HepG2 (cell line): Measurements from ENCODE around the gene ZCCHC3. TPM values are rescaled to one million over a fixed set of nuclear protein-coding genes. Genes with fewer than 3 reads are reported as not detected.

Experiments
- ARID5B ChIP-seq: IDR thresholded peaks from 2 replicates; pipeline ENCODE4 v1.4.0; 2020; ENCODE audit warnings: mild to moderate bottlenecking, missing genetic modification reagents
- HMG20A ChIP-seq: IDR thresholded peaks from 2 replicates; pipeline ENCODE4 v1.6.1; 2016; ENCODE audit warnings: borderline replicate concordance
- HMG20B ChIP-seq: conservative IDR thresholded peaks from 2 replicates; pipeline ENCODE4 v1.6.1; 2016; ENCODE audit warnings: missing genetic modification reagents, missing compliant biosample characterization
- PITX1 ChIP-seq: sonication (generic); formaldehyde crosslinking; IDR thresholded peaks from 2 replicates; pipeline ENCODE4 v1.5.1; 2020; ENCODE audit warnings: mild to moderate bottlenecking, missing genetic modification reagents
- POLR2G ChIP-seq: fragments of 200-400 bp; formaldehyde crosslinking; IDR thresholded peaks from 2 replicates; pipeline ENCODE4 v1.6.1; 2018; ENCODE audit warnings: mild to moderate bottlenecking, low read depth, low read length, moderate library complexity
- SMAD1 ChIP-seq: sonication (generic); formaldehyde crosslinking; IDR thresholded peaks from 2 replicates; pipeline ENCODE4 v1.4.0; 2020; ENCODE audit warnings: missing genetic modification reagents, low read depth, mild to moderate bottlenecking, borderline replicate concordance
- SRSF1 ChIP-seq: fragments of 200-400 bp; formaldehyde crosslinking; optimal IDR thresholded peaks from 2 replicates; pipeline ENCODE3; 2017; ENCODE audit warnings: mild to moderate bottlenecking, low read depth, low read length, moderate library complexity
- TERF1 ChIP-seq: sonication (generic); formaldehyde crosslinking; IDR thresholded peaks from 2 replicates; pipeline ENCODE4 v1.8.0; 2022; ENCODE audit warnings: mild to moderate bottlenecking, missing genetic modification reagents, moderate library complexity
- U2AF1 ChIP-seq: fragments of 200-400 bp; formaldehyde crosslinking; optimal IDR thresholded peaks from 2 replicates; pipeline ENCODE3; 2017; ENCODE audit warnings: mild to moderate bottlenecking, low read depth, low read length
- ZBED4 ChIP-seq: sonication (generic); formaldehyde crosslinking; IDR thresholded peaks from 2 replicates; pipeline ENCODE4 v1.4.0; 2020; ENCODE audit warnings: missing genetic modification reagents, borderline replicate concordance
- ZNF136 ChIP-seq: sonication (generic); formaldehyde crosslinking; IDR thresholded peaks from 2 replicates; pipeline ENCODE4 v1.8.1; 2022; ENCODE audit warnings: low read depth, mild to moderate bottlenecking, moderate library complexity, missing genetic modification reagents
- ZNF33B ChIP-seq: sonication (generic); formaldehyde crosslinking; IDR thresholded peaks from 2 replicates; pipeline ENCODE4 v1.5.1; 2020; ENCODE audit warnings: mild to moderate bottlenecking, missing genetic modification reagents
- ZNF510 ChIP-seq: sonication (generic); formaldehyde crosslinking; IDR thresholded peaks from 2 replicates; pipeline ENCODE4 v1.4.0; 2020; ENCODE audit warnings: low read depth, mild to moderate bottlenecking, missing genetic modification reagents
- ZNF580 ChIP-seq: IDR thresholded peaks from 2 replicates; pipeline ENCODE4 v1.6.1; 2016; ENCODE audit warnings: low read depth, borderline replicate concordance
- ZNF691 ChIP-seq: sonication (generic); formaldehyde crosslinking; IDR thresholded peaks from 2 replicates; pipeline ENCODE4 v1.4.0; 2020; ENCODE audit warnings: missing genetic modification reagents, low read depth, mild to moderate bottlenecking, borderline replicate concordance
- ZNF761 ChIP-seq: sonication (generic); formaldehyde crosslinking; conservative IDR thresholded peaks from 2 replicates; pipeline ENCODE4 v1.4.0; 2020; ENCODE audit warnings: mild to moderate bottlenecking, missing genetic modification reagents
- ZSCAN25 ChIP-seq: sonication (generic); formaldehyde crosslinking; IDR thresholded peaks from 2 replicates; pipeline ENCODE4 v1.8.0; 2022; ENCODE audit warnings: mild to moderate bottlenecking, missing genetic modification reagents
- polyA plus RNA-seq, 8 experiments: library from polyadenylated mRNA; depleted of rRNA in 3 of 8; stranded (reverse) in 7 of 8; unstranded in 1 of 8; fragments of >200 nt; fragmentation: Illumina TruSeq in 4 of 8; extraction: Trizol in 4 of 8; gene quantifications; 2 replicates each; pipeline versions ENCODE4 v1.2.1 to v1.2.3, GENCODE V29; 2011 to 2016; ENCODE audit warnings: low read depth in 4 of 8, missing spikeins in 1 of 8, mixed read lengths in 1 of 8; ENCODE audit not compliant: insufficient read depth in 1 of 8
- total RNA-seq, 5 experiments: library from RNA; depleted of rRNA; stranded (reverse); fragments of >200 nt; fragmentation: Illumina TruSeq; extraction: Trizol; gene quantifications; 2 replicates each; pipeline ENCODE4 v1.2.3, GENCODE V29; 2016; ENCODE audit warnings: low read depth in 1 of 5

The ZCCHC3 gene
- total and polyA plus RNA-seq, 2 of the 13 experiments (the other 11 are each of a cell fraction or from before 2014, with no cell fraction given), result 46.6 to 63.0 TPM

- TF ChIP-seq ZBED4 (CRISPR knock-in tag), result peak; percentile 56; the same call in 1 of the 2 replicates
- TF ChIP-seq SRSF1, result no peak
- 0 out of 2 replicates have a peak, but pooled peaks have one; percentile 19 for TF ChIP-seq HMG20A
- no peak for TF ChIP-seq U2AF1
- TF ChIP-seq ZSCAN25 (CRISPR knock-in tag), result no peak
- TF ChIP-seq ZNF580, result 0 out of 2 replicates have a peak, but pooled peaks have one; percentile 19
- TF ChIP-seq POLR2G, result no peak
- TF ChIP-seq ARID5B (CRISPR knock-in tag), result no peak
- no peak for TF ChIP-seq ZNF761 (CRISPR knock-in tag)
- 0 out of 2 replicates have a peak, but pooled peaks have one; percentile 6 for TF ChIP-seq PITX1
- peak; percentile 37; the same call in 1 of the 2 replicates for TF ChIP-seq HMG20B (CRISPR knock-in tag)
- no peak; the same call in 1 of the 2 replicates for TF ChIP-seq ZNF691 (CRISPR knock-in tag)
- no peak; the same call in 1 of the 2 replicates for TF ChIP-seq ZNF33B (CRISPR knock-in tag)
- TF ChIP-seq ZNF136 (CRISPR knock-in tag), result no peak
- no peak for TF ChIP-seq SMAD1 (CRISPR knock-in tag)
- 0 out of 2 replicates have a peak, but pooled peaks have one; percentile 71 for TF ChIP-seq TERF1 (CRISPR knock-in tag)
- no peak for TF ChIP-seq ZNF510 (CRISPR knock-in tag)
Measured at GRCh38 chr20:326645-327185, 29.3 kb downstream of the ZCCHC3 start (continued).
